Hematopoietic multipotent progenitor cell treated with erythropoietin and hydrocortisone succinate and interleukin-3 and kit ligand, for 15 days (in vitro differentiated cells): ENCODE measurements around the gene ISYNA1.
A peak's percentile ranks its signal among the peaks of the same experiment; 100 is the strongest.

Experiments used
- DNase-seq: peaks from one replicate; pipeline ENCODE4 v3.0.0-alpha.2; 2015; ENCODE audit warnings: low spot score

Gene ISYNA1

DNA sequence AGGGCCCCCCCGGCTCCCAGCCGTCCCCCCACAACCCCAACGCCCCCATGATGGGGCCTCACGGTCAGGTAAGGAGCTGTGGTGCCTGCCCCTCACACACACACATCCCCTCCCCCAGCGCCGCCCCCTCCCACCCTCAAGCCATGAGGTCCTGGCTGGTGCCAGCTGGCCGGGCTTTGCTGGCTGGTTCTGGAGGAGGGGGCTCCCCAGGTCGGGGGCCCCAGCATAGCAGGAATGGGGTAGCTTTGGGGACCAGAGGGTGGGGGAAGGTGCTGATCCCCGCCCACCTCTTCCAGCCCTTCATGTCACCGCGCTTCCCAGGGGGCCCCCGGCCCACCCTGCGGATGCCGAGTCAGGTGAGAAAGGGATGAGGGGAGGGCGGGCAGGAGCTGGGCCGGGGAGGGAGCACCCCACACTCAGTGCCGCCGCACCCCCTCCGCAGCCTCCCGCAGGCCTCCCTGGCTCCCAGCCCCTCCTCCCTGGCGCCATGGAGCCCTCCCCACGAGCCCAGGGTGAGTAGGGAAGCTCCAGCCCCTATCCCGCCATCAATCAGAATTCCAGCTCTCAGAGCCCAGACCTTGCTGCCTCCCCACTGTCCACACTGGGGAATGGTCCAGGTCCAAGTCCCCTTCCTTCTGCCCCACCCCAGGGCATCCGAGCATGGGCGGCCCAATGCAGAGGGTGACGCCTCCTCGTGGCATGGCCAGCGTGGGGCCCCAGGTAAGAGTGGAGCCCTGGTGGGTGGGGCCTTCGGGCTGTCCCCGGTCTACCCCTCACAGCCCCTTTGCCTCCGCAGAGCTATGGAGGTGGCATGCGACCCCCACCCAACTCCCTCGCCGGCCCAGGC lies 6.4 kb downstream of the ISYNA1 start:
- DNase-seq, result no peak

GRCh38 chr19:18430417-18431144 lies 7.4 kb downstream of the ISYNA1 start:
- no peak for DNase-seq

DNA sequence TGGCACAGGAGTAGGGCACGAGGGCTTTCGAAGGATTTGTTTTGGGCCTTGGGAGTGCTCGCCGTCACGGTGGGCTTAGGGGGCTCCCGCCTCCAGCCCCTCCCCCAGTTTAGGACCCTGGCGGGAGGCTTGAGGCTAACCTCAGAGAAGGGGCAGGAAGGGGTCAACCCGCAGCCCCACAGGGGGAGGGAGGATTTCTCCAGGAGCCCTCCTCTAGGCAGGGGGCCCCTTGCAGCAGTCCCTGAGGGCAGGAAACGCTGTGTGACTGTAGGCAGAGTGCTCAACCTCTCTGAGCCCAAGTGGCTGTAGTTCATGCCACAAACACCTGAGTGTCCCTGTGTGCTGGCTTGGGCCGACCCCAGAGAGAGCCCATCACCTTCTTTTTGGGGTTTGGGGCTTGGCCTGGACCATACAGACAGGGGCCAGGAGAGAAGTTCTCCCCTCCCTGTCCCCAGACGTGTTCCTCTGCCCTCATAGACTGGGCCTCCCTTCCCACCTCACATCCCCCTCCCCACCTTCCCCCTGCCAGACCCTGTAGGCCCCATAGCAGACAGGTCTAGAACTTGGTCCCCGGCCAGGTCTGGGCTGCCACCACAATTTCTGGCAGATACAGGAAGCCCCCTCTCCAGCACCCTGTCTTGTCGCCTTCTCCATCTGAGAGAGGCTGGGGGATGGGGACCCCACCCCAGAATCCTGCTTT lies 8.1 kb downstream of the ISYNA1 start:
- no peak for DNase-seq

DNA sequence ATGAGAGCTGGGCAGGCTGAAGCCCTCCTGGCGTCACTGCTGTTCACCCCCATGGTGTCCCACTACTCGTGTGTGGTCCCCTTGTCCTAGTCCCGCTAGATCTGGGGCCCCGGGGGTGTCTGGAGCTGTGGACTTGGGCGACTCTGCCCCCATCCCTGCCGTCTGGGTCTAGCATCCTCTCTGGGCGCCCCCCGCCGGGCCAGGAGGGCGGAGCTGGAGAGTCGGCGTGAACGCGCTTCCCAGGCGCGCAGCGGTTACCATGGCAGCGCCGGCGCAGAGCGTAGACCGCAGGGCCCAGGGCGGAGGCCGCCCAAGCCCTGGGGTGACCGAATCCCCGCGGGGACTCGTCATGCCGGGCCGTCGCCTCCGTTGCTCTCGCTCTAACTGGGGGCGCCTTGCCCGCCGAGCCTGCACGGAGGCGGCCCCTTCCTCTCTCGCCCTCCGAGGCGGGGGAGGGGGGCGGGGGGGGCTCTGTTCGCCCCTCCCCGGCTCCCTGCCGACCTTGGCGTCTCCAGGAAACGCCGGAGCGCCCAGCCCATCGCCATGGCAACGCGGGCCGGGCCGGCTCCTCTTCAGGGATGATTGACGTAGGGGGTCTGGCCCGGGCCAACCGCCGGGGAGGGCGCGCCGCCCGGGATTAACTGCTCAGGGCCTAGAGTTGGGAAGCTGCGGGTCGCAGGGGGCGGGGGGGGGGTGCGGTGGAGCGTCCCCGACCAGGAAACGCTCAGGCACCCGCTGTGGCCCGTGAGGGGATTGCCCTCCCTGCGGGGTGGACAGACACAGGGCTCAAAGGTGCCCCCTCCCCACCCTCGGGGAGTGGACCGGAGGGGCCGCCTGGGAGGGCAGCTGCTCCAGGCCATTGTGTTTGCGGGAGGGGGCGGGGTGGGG lies 8.9 kb downstream of the ISYNA1 start:
- DNase-seq, result peak; percentile 67

- no peak for DNase-seq
These were observed 9.7 kb downstream of the ISYNA1 start for GRCh38 chr19:18428173-18428786.

- DNase-seq, result no peak
These were observed 10.2 kb downstream of the ISYNA1 start for GRCh38 chr19:18427743-18428113.

- DNase-seq, result no peak
These were observed 10.7 kb downstream of the ISYNA1 start for GRCh38 chr19:18427080-18427742.

DNA sequence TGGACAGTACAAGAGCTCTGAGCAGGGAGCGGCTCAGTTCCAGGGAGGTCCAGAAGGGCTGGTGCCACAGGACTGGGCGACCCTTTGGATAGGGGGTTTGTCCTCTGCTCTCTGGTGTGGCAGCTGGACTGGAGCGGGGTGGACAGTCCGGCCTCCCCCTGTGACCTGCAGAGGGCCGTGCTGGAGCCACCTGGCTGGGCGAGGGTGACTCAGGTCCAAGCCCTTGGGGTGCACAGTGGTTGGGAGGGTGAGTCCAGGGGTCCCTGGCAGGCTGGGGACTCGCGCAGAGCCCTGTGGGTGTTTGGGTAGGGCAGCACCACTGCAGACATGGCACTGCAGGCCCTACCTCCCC lies 11.5 kb downstream of the ISYNA1 start:
- no peak for DNase-seq

GRCh38 chr19:18425515-18426415 lies 12.2 kb downstream of the ISYNA1 start:
- no peak for DNase-seq

GRCh38 chr19:18424890-18425514 lies 12.9 kb downstream of the ISYNA1 start:
- DNase-seq, result no peak

GRCh38 chr19:18424122-18424889 lies 13.6 kb downstream of the ISYNA1 start:
- DNase-seq, result no peak

GRCh38 chr19:18423258-18424020 lies 14.5 kb downstream of the ISYNA1 start:
- DNase-seq, result no peak

DNA sequence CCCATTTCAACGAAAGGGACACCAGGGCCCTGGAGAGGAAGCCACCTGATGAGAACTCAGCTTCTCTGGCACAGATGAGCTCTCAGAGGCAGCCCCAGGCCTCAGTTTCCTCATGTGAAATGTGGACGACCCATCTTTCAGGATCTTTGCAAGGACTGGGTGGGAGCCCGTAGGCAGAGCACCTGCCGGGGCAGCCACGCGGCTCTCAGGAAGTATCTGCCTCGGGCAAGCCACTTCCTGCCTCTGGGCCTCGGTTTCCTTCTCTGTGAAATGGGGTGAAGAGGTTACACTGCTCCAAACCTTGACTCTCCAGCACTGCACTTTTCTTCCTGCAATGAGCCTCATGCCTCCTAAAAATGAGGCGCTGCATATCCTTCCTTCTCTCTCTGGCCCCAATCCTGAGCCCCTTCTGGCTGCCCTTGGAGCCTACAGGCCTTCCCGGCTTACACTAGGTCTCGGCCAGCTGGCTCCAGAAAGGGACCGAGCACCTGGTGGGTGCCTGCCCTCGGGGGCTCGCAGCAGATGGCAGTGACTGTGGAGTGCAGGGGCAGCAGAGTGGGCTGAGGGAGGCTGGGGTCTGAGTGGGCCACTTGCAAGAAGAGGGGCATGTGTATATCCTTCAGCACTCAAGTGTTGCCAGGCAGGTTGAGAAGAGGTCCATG lies 15.3 kb downstream of the ISYNA1 start:
- DNase-seq, result no peak

GRCh38 chr19:18421371-18421959 lies 16.5 kb downstream of the ISYNA1 start:
- no peak for DNase-seq

DNA sequence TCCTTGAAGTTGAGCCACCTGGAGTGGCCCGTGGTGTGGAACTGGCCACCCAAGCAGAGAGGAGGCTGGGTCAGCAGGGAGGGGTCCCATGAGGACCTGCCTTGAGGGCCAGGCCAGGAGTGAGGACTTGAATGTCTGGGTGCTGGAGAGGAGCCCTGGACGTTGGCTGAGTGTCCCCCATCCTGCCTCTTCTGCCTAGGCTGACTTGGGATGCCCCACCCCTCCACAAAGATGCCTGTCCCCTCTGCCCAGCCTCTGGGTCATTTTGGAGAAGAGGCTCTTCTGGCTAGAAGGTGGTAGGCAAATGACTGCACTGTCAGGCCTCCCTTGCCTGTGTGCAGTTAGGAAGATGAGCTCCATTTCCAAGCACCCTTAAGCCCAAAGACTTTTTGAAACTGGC lies 17.0 kb downstream of the ISYNA1 start:
- no peak for DNase-seq

- peak; percentile 30 for DNase-seq
These were observed 18.1 kb downstream of the ISYNA1 start for GRCh38 chr19:18419699-18420460.
